ENCODE results near the gene SUSD1. TPM values are rescaled to one million over a fixed set of nuclear protein-coding genes. Genes with fewer than 3 reads are reported as not detected.
A peak's percentile ranks its signal among the peaks of the same experiment; 100 is the strongest.
"Not testable (repeated sequence)": the region's sequence is repeated elsewhere in the genome, so short reads cannot be mapped to it uniquely, and the experiment has no call there.

Gene SUSD1
- total and polyA plus RNA-seq, 3 experiments from 2014 or later = 5.0 to 18.1 (median 5.3) TPM

GRCh38 chr9:112080831-112081542, 94.1 kb downstream of the SUSD1 start:
- H3K4me3 Mint-ChIP-seq = no peak overlapping the region
- H3K9me3 Mint-ChIP-seq = no peaks in the 10 kb centered on the region
- H3K27ac ChIP-seq (ENCODE audit: low read depth, low read length) = no peak overlapping the region
- no peak overlapping the region for H3K4me3 ChIP-seq (ENCODE audit: low read length)
- no peak for DNase-seq
- ChIA-PET POLR2A (no interaction called here), CTCF (interaction anchor here (0.9 to 2.6 kb wide), 2 partner anchors 13 to 322 kb away, joined by 3 to 11 read pairs; no protein-coding TSS in a partner anchor)
- H3K4me1 ChIP-seq (ENCODE audit: insufficient read depth, low read length) = no peaks in the 10 kb centered on the region
- peaks cover 12 to 13% (median 12%) of the 10 kb centered on the region in 3 donors for H3K4me1 Mint-ChIP-seq
- H3K27me3 Mint-ChIP-seq = no peaks in the 10 kb centered on the region
- H3K36me3 Mint-ChIP-seq = peaks cover 15 to 40% (median 17%) of the 10 kb centered on the region in 3 donors
- no peaks in the 10 kb centered on the region for H3K27me3 ChIP-seq (ENCODE audit: insufficient read depth, low read length, poor library complexity, severe bottlenecking)
- H3K36me3 ChIP-seq (ENCODE audit: insufficient read depth, low read length) = no peaks in the 10 kb centered on the region
- H3K27ac Mint-ChIP-seq = no peak overlapping the region
- no peaks in the 10 kb centered on the region for H3K9me3 ChIP-seq (ENCODE audit: low read length)

GRCh38 chr9:112078432-112078831, 96.7 kb downstream of the SUSD1 start:
- Histone ChIP-seq H3K4me3 (ENCODE audit: low read length) (no peak overlapping the region), H3K27ac (ENCODE audit: low read depth, low read length) (no peak overlapping the region), H3K36me3 (ENCODE audit: insufficient read depth, low read length) (no peaks in the 10 kb centered on the region), H3K9me3 (ENCODE audit: low read length) (no peaks in the 10 kb centered on the region), H3K4me1 (ENCODE audit: insufficient read depth, low read length) (peaks cover 11% of the 10 kb centered on the region), H3K27me3 (ENCODE audit: insufficient read depth, low read length, poor library complexity, severe bottlenecking) (no peaks in the 10 kb centered on the region)
- POLR2A ChIA-PET = no interaction called here
- no peaks in the 10 kb centered on the region for H3K27me3 Mint-ChIP-seq
- DNase-seq = no peak
- H3K36me3 Mint-ChIP-seq = peaks cover 17 to 30% (median 18%) of the 10 kb centered on the region in 3 donors
- H3K4me1 Mint-ChIP-seq = peaks cover 24 to 33% (median 24%) of the 10 kb centered on the region in 3 donors
- no peak overlapping the region for H3K27ac Mint-ChIP-seq
- no peaks in the 10 kb centered on the region for H3K9me3 Mint-ChIP-seq
- H3K4me3 Mint-ChIP-seq = no peak overlapping the region
- CTCF ChIA-PET = interaction anchor here (0.6 to 0.9 kb wide), 2 partner anchors 92 to 283 kb away, joined by 3 read pairs; no protein-coding TSS in a partner anchor

- no peak overlapping the region for H3K27ac ChIP-seq (ENCODE audit: low read depth, low read length)
- H3K27ac Mint-ChIP-seq = peak overlapping the region in 4 of 8 donors; percentile 35 to 79 (median 56)
- peaks cover 12 to 26% (median 14%) of the 10 kb centered on the region in 3 donors for H3K36me3 Mint-ChIP-seq
- CTCF ChIA-PET = interaction anchor here (0.9 to 3.3 kb wide), 2 partner anchors 11 to 249 kb away, joined by 3 to 14 read pairs; no protein-coding TSS in a partner anchor
- H3K4me1 Mint-ChIP-seq = peaks cover 24 to 33% (median 24%) of the 10 kb centered on the region in 3 donors
- H3K4me3 ChIP-seq (ENCODE audit: low read length) = no peak overlapping the region
- H3K4me3 Mint-ChIP-seq = peak overlapping the region in 3 of 7 donors; percentile 55 to 71 (median 56)
- H3K27me3 Mint-ChIP-seq = no peaks in the 10 kb centered on the region
- no peaks in the 10 kb centered on the region for H3K27me3 ChIP-seq (ENCODE audit: insufficient read depth, low read length, poor library complexity, severe bottlenecking)
- peaks cover 20% of the 10 kb centered on the region for H3K4me1 ChIP-seq (ENCODE audit: insufficient read depth, low read length)
- POLR2A ChIA-PET = no interaction called here
- no peaks in the 10 kb centered on the region for H3K36me3 ChIP-seq (ENCODE audit: insufficient read depth, low read length)
- no peaks in the 10 kb centered on the region for H3K9me3 ChIP-seq (ENCODE audit: low read length)
- DNase-seq = no peak
- no peaks in the 10 kb centered on the region for H3K9me3 Mint-ChIP-seq
These were observed 98.3 kb downstream of the SUSD1 start for GRCh38 chr9:112076814-112077213.

GRCh38 chr9:112075009-112075378, 100.1 kb downstream of the SUSD1 start:
- Mint-ChIP-seq H3K4me3 (peak overlapping the region in 1 of 7 donors; percentile 61), H3K4me1 (peaks cover 24 to 33% (median 24%) of the 10 kb centered on the region in 3 donors), H3K27me3 (no peaks in the 10 kb centered on the region), H3K9me3 (no peaks in the 10 kb centered on the region), H3K27ac (peak overlapping the region in 3 of 8 donors; percentile 4 to 76 (median 68)), H3K36me3 (peaks cover 9 to 24% (median 12%) of the 10 kb centered on the region in 3 donors)
- no peaks in the 10 kb centered on the region for H3K36me3 ChIP-seq (ENCODE audit: insufficient read depth, low read length)
- DNase-seq = no peak
- no peak overlapping the region for H3K4me3 ChIP-seq (ENCODE audit: low read length)
- ChIA-PET POLR2A (no interaction called here), CTCF (interaction anchor here (0.6 to 5.7 kb wide), 28 partner anchors 9 to 477 kb away, joined by 3 to 104 read pairs (median 5); partner anchors contain the start of genes GNG10 and UGCG)
- H3K27me3 ChIP-seq (ENCODE audit: insufficient read depth, low read length, poor library complexity, severe bottlenecking) = no peaks in the 10 kb centered on the region
- H3K4me1 ChIP-seq (ENCODE audit: insufficient read depth, low read length) = peaks cover 20% of the 10 kb centered on the region
- no peaks in the 10 kb centered on the region for H3K9me3 ChIP-seq (ENCODE audit: low read length)
- H3K27ac ChIP-seq (ENCODE audit: low read depth, low read length) = no peak overlapping the region

- H3K27ac Mint-ChIP-seq = peak overlapping the region in 3 of 8 donors; percentile 4 to 76 (median 68)
- H3K36me3 ChIP-seq (ENCODE audit: insufficient read depth, low read length) = no peaks in the 10 kb centered on the region
- peaks cover 9 to 24% (median 10%) of the 10 kb centered on the region in 3 donors for H3K36me3 Mint-ChIP-seq
- no peak overlapping the region for H3K4me3 ChIP-seq (ENCODE audit: low read length)
- POLR2A ChIA-PET = interaction anchor here (0.6 to 0.7 kb wide), 2 partner anchors 140 to 270 kb away, joined by 3 to 4 read pairs; no protein-coding TSS in a partner anchor
- no peaks in the 10 kb centered on the region for H3K27me3 Mint-ChIP-seq
- H3K4me1 ChIP-seq (ENCODE audit: insufficient read depth, low read length) = peaks cover 20% of the 10 kb centered on the region
- H3K4me3 Mint-ChIP-seq = peak overlapping the region in 4 of 7 donors; percentile 24 to 65 (median 56)
- H3K9me3 Mint-ChIP-seq = no peaks in the 10 kb centered on the region
- no peaks in the 10 kb centered on the region for H3K27me3 ChIP-seq (ENCODE audit: insufficient read depth, low read length, poor library complexity, severe bottlenecking)
- CTCF ChIA-PET = interaction anchor here (0.6 to 5.7 kb wide), 33 partner anchors 9 to 477 kb away, joined by 3 to 104 read pairs (median 4); partner anchors contain the start of genes GNG10 and UGCG
- peak overlapping the region; percentile 32 for H3K27ac ChIP-seq (ENCODE audit: low read depth, low read length)
- no peaks in the 10 kb centered on the region for H3K9me3 ChIP-seq (ENCODE audit: low read length)
- peak; percentile 48 to 71 (median 52) for DNase-seq
- H3K4me1 Mint-ChIP-seq = peaks cover 24 to 33% (median 24%) of the 10 kb centered on the region in 3 donors
These were observed 100.7 kb downstream of the SUSD1 start for GRCh38 chr9:112074250-112075008.

- H3K27ac Mint-ChIP-seq; H3K27me3 ChIP-seq (ENCODE audit: insufficient read depth, low read length, poor library complexity, severe bottlenecking); H3K36me3 ChIP-seq (ENCODE audit: insufficient read depth, low read length); H3K27me3 Mint-ChIP-seq; POLR2A ChIA-PET; H3K9me3 Mint-ChIP-seq; H3K9me3 ChIP-seq (ENCODE audit: low read length); H3K4me3 ChIP-seq (ENCODE audit: low read length); DNase-seq: not testable (repeated sequence)
- Histone ChIP-seq H3K4me1 (ENCODE audit: insufficient read depth, low read length) (peaks cover 20% of the 10 kb centered on the region), H3K27ac (ENCODE audit: low read depth, low read length) (peak overlapping the region; percentile 32)
- H3K4me1 Mint-ChIP-seq = peaks cover 24 to 33% (median 24%) of the 10 kb centered on the region in 3 donors
- H3K36me3 Mint-ChIP-seq = peaks cover 9 to 26% (median 11%) of the 10 kb centered on the region in 3 donors
- peak overlapping the region in 1 of 7 donors; percentile 26 for H3K4me3 Mint-ChIP-seq
- CTCF ChIA-PET = interaction anchor here (0.9 to 5.7 kb wide), 13 partner anchors 8 to 477 kb away, joined by 3 to 104 read pairs (median 6); partner anchors contain the start of gene GNG10
These were observed 101.4 kb downstream of the SUSD1 start for GRCh38 chr9:112073639-112074173.

- Mint-ChIP-seq H3K27me3 (no peaks in the 10 kb centered on the region), H3K4me1 (peaks cover 24 to 33% (median 24%) of the 10 kb centered on the region in 3 donors), H3K9me3 (no peaks in the 10 kb centered on the region), H3K27ac (peak overlapping the region in 1 of 8 donors; percentile 39), H3K36me3 (peaks cover 12 to 28% (median 15%) of the 10 kb centered on the region in 3 donors), H3K4me3 (no peak overlapping the region)
- no peak overlapping the region for H3K4me3 ChIP-seq (ENCODE audit: low read length)
- DNase-seq = no peak
- POLR2A ChIA-PET = no interaction called here
- H3K4me1 ChIP-seq (ENCODE audit: insufficient read depth, low read length) = peaks cover 20% of the 10 kb centered on the region
- H3K27ac ChIP-seq (ENCODE audit: low read depth, low read length) = peak overlapping the region; percentile 68
- H3K36me3 ChIP-seq (ENCODE audit: insufficient read depth, low read length) = no peaks in the 10 kb centered on the region
- CTCF ChIA-PET = interaction anchor here (1.2 to 5.7 kb wide), 4 partner anchors 21 to 312 kb away, joined by 3 to 104 read pairs (median 7); no protein-coding TSS in a partner anchor
- H3K9me3 ChIP-seq (ENCODE audit: low read length) = no peaks in the 10 kb centered on the region
- no peaks in the 10 kb centered on the region for H3K27me3 ChIP-seq (ENCODE audit: insufficient read depth, low read length, poor library complexity, severe bottlenecking)
These were observed 102.1 kb downstream of the SUSD1 start for GRCh38 chr9:112072721-112073638.

Data from CD8-positive, alpha-beta memory T cell (primary cell).